KMS-11 (cell line): ENCODE results near the gene PRICKLE4.

ENCODE experiments used
- H2AFZ ChIP-seq: fragments of 200-600 bp; sonication (generic); 2 replicates; pipeline ENCODE4 v1.6.1; 2016; ENCODE audit warnings: antibody characterized with exemption, mixed run types, low read depth
- H3K27ac ChIP-seq: fragments of 200-600 bp; sonication (generic); 2 replicates; pipeline ENCODE4 v1.6.1; 2016; ENCODE audit warnings: mild to moderate bottlenecking, mixed run types
- H3K27me3 ChIP-seq: fragments of 200-600 bp; sonication (generic); 2 replicates; pipeline ENCODE4 v1.6.1; 2017; ENCODE audit warnings: mild to moderate bottlenecking, low read depth, mixed run types, moderate library complexity; ENCODE audit not compliant: insufficient read depth
- H3K36me3 ChIP-seq: fragments of 200-600 bp; sonication (generic); 2 replicates; pipeline ENCODE4 v1.6.1; 2017; ENCODE audit warnings: mild to moderate bottlenecking, mixed run types; ENCODE audit not compliant: insufficient read depth
- H3K4me1 ChIP-seq: fragments of 200-600 bp; sonication (generic); 2 replicates; pipeline ENCODE4 v1.6.1; 2016; ENCODE audit warnings: mild to moderate bottlenecking, low read depth, mixed run types; ENCODE audit not compliant: poor library complexity, severe bottlenecking
- H3K4me2 ChIP-seq: fragments of 200-600 bp; sonication (generic); 2 replicates; pipeline ENCODE4 v1.7.0; 2016; ENCODE audit warnings: mild to moderate bottlenecking, mixed run types
- H3K4me3 ChIP-seq: fragments of 200-600 bp; sonication (generic); IDR thresholded peaks from 2 replicates; pipeline ENCODE4 v1.6.1; 2017; ENCODE audit warnings: low read depth, low read length, mixed read lengths; ENCODE audit not compliant: insufficient read depth
- H3K79me2 ChIP-seq: fragments of 200-600 bp; sonication (generic); 2 replicates; pipeline ENCODE4 v1.6.1; 2016; ENCODE audit warnings: low read depth, mixed run types; ENCODE audit not compliant: insufficient read depth
- H3K9ac ChIP-seq: fragments of 200-600 bp; sonication (generic); 2 replicates; pipeline ENCODE4 v1.6.1; 2016; ENCODE audit warnings: mild to moderate bottlenecking, mixed run types
- H4K20me1 ChIP-seq: fragments of 200-600 bp; sonication (generic); 2 replicates; pipeline ENCODE4 v1.6.1; 2016; ENCODE audit warnings: mild to moderate bottlenecking, mixed run types; ENCODE audit not compliant: insufficient read depth
- TF ChIP-seq, protein P1 (sequence below): fragments of 200-600 bp; sonication (generic); conservative IDR thresholded peaks from 2 replicates; pipeline ENCODE4 v1.6.1; 2017; ENCODE audit warnings: low read depth, mild to moderate bottlenecking, antibody characterized with exemption, low read length, moderate library complexity, mixed read lengths

PRICKLE4 gene

DNA sequence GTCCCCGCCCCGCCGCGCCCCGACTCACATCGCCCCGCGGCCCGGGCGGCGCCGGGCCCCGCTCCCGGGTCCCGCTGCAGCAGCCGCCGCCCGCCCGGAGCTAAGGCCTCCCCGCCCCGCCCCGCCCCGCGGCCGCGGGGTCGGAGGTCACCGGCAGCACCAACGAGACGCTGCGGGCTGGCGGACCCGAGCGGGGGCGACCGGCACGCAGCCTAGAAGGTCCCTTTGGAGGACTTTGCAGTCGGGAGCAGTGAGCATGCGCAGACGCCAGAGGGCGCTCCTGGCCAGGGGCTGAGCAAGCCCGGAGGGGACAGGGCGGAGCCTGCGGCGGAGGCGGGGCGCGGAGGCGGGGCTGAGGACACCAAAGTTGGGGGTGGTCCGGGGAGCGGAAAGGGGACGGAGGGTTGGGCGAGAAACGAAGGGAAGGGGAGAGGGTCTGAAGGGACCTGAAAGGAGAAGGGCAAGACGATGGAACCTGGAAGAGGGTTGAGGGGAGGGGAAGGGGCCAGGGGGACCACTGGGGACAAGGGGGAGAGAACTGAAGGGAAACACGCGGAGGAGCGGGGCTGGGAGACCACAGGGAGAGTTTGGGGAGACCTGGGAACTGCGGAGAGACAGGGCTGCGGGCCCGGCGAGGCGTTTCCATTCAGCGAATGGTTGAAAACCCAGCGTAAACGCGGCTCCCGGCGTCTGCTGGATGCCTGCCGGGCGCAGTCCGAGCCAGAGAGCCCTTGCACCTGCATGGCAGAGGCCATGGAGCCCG is 613 bp upstream of the PRICKLE4 start, which contains the start of gene FRS3:
Gene FRS3 (minus strand): TSS at position 113 of the 763 bp plus-strand sequence. CDS start 2,913 bp downstream, outside the sequence.
- Histone ChIP-seq H3K27ac (no peak within 1 kb of the TSS), H4K20me1 (no peaks in the 10 kb centered on the region), H3K27me3 (peaks cover 29% of the 10 kb centered on the region), H3K4me1 (peaks cover 10% of the 10 kb centered on the region), H3K4me2 (peak within 1 kb of the TSS; percentile 85), H3K9ac (peak within 1 kb of the TSS; percentile 30; the same call in 1 of the 2 replicates), H2AFZ (peak within 1 kb of the TSS; percentile 74), H3K36me3 (no peaks in the 10 kb centered on the region), H3K4me3 (no peak within 1 kb of the TSS), H3K79me2 (no peaks in the 10 kb centered on the region)
- TF ChIP-seq, protein P1, sequence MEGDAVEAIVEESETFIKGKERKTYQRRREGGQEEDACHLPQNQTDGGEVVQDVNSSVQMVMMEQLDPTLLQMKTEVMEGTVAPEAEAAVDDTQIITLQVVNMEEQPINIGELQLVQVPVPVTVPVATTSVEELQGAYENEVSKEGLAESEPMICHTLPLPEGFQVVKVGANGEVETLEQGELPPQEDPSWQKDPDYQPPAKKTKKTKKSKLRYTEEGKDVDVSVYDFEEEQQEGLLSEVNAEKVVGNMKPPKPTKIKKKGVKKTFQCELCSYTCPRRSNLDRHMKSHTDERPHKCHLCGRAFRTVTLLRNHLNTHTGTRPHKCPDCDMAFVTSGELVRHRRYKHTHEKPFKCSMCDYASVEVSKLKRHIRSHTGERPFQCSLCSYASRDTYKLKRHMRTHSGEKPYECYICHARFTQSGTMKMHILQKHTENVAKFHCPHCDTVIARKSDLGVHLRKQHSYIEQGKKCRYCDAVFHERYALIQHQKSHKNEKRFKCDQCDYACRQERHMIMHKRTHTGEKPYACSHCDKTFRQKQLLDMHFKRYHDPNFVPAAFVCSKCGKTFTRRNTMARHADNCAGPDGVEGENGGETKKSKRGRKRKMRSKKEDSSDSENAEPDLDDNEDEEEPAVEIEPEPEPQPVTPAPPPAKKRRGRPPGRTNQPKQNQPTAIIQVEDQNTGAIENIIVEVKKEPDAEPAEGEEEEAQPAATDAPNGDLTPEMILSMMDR: peak; percentile 83

DNA sequence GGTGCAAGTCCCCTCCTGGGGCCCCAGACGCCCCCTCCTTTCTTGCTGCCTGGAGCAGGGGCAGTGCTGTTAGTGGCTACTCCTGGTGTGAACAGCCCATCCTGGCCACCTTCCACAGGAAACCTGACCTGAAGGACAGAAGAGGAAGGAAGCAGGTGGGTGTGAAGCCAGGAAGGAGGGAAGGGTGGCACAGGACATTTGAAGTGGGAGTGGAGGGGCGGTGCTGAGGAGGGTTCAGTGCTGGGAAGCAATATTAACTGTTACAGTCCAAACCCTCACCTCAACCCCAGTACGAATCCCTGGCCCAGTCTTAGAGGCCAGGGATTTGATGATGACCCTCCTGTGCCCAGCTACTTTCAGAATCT is 766 bp downstream of the PRICKLE4 start:
- no peak overlapping the region for H3K9ac ChIP-seq
- no peak overlapping the region for H2AFZ ChIP-seq
- H3K4me1 ChIP-seq: peaks cover 16% of the 10 kb centered on the region
- no peaks in the 10 kb centered on the region for H4K20me1 ChIP-seq
- H3K27me3 ChIP-seq: peaks cover 33% of the 10 kb centered on the region
- H3K4me2 ChIP-seq: peak overlapping the region; percentile 31; the same call in 1 of the 2 replicates
- TF ChIP-seq, protein P1: no peak
- no peaks in the 10 kb centered on the region for H3K79me2 ChIP-seq
- H3K36me3 ChIP-seq: no peaks in the 10 kb centered on the region
- no peak overlapping the region for H3K4me3 ChIP-seq
- H3K27ac ChIP-seq: no peak overlapping the region

DNA sequence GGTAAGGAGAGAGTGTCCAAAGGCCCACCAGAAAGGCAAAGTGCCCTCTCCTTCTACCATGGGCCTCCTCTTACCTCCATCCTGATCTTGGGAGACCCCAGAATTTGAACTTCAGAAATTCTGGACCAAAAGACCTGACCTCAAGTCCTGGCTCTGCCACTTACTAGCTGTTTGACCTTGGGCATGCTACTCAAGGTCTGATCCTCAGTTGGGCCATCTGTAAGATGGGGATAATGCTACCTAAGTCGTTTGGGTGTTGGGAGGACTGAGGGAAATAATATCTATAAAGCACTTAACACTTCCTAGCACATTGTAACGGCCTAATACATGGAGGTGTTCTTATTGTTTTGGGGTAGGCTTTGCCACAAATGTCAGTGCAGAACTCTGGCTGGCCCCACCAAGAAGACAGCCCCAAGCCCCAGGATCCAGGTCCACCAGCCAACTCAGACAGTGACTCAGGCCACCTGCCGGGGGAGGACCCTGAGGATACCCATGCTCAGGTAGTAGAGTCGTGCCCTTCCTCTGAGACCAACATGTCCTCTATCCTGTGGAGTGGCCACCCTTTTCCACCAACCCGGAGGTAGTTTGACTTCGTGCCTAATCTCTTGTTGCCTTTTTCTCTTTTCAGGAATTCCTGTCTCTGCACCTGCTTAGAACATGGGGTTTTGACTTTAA is 2.7 kb downstream of the PRICKLE4 start:
- H3K36me3 ChIP-seq: no peaks in the 10 kb centered on the region
- no peak overlapping the region for H3K27ac ChIP-seq
- H2AFZ ChIP-seq: no peak overlapping the region
- no peak overlapping the region for H3K4me3 ChIP-seq
- peaks cover 16% of the 10 kb centered on the region for H3K4me1 ChIP-seq
- no peaks in the 10 kb centered on the region for H4K20me1 ChIP-seq
- H3K27me3 ChIP-seq: peaks cover 33% of the 10 kb centered on the region
- H3K9ac ChIP-seq: no peak overlapping the region
- TF ChIP-seq, protein P1: no peak
- peaks cover 7% of the 10 kb centered on the region; the same call in 1 of the 2 replicates for H3K79me2 ChIP-seq
- no peak overlapping the region for H3K4me2 ChIP-seq

DNA sequence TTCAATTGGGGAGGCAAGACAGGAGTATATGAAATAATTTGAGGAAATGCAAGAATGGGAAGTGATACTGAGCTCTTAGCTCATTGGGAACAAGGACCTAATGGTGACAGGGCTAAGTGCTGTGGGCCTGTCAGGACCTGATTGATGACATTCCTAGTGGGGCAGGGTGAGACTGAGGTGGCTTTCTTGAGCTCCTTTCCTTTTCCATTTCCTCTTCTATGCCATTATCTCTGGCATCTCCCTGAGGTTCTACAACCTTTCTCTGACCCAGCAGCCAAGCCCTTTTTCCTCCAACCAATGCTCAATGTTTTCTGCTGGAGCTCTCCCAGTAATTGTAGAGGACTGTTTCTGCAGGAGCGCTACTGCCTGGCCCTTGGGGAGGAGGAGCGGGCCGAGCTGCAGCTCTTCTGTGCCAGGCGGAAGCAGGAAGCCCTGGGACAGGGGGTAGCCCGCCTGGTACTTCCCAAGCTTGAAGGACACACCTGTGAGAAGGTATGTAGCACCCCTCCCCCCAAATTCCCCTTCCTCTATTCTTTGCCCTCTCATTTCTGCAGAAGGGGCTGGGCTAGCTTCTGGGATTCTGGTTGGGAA is 4.1 kb downstream of the PRICKLE4 start:
- Histone ChIP-seq H3K79me2 (peaks cover 21% of the 10 kb centered on the region), H3K4me2 (no peak overlapping the region), H3K4me3 (no peak overlapping the region), H3K27ac (no peak overlapping the region), H2AFZ (no peak overlapping the region), H3K27me3 (peaks cover 33% of the 10 kb centered on the region), H4K20me1 (no peaks in the 10 kb centered on the region), H3K4me1 (peaks cover 20% of the 10 kb centered on the region), H3K36me3 (no peaks in the 10 kb centered on the region), H3K9ac (no peak overlapping the region)
- TF ChIP-seq, protein P1: no peak
